Heart left ventricle (tissue), 16 donors: ENCODE data around the gene TMEM273. TPM values are rescaled to one million over a fixed set of nuclear protein-coding genes. Genes with fewer than 3 reads are reported as not detected.
A peak's percentile ranks its signal among the peaks of the same experiment; 100 is the strongest.

Experiments used
- ATAC-seq, 4 donors: fragments of 200-7000 bp; cut with Tn5 transposase; one replicate each; pipeline ENCODE4 v1.9.1; 2020 to 2022; ENCODE audit warnings: moderate library complexity in 4 of 4, mild to moderate bottlenecking in 3 of 4, moderate number of reproducible peaks in 1 of 4
- DNase-seq, 5 donors: peaks; one replicate each; pipeline ENCODE4 v3.0.0-alpha.2; 2020
- H3K27ac ChIP-seq, 12 donors: fragments of 200-600 bp; sonication (generic) in 4 of 12; one replicate each; pipeline versions ENCODE4 v1.5.0 to v1.8.0; 2016 to 2022; ENCODE audit warnings: mild to moderate bottlenecking in 2 of 12
- H3K27me3 ChIP-seq, 9 donors: fragments of 200-600 bp; sonication (generic) in 2 of 9; one replicate each; pipeline versions ENCODE4 v1.5.1 to v1.8.0; 2016 to 2022; ENCODE audit warnings: mild to moderate bottlenecking in 3 of 9
- H3K36me3 ChIP-seq, 9 donors: fragments of 200-600 bp; sonication (generic) in 2 of 9; one replicate each; pipeline versions ENCODE4 v1.5.0 to v1.8.0; 2018 to 2022; ENCODE audit warnings: mild to moderate bottlenecking in 2 of 9
- H3K4me1 ChIP-seq, 12 donors: fragments of 200-600 bp; sonication (generic) in 4 of 12; one replicate each; pipeline versions ENCODE4 v1.5.0 to v1.8.0; 2016 to 2022; ENCODE audit warnings: mild to moderate bottlenecking in 3 of 12
- H3K4me3 ChIP-seq, 12 donors: fragments of 200-600 bp; sonication (generic) in 4 of 12; one replicate each; pipeline versions ENCODE4 v1.5.0 to v1.8.0; 2017 to 2022; ENCODE audit warnings: mild to moderate bottlenecking in 9 of 12, moderate library complexity in 4 of 12
- H3K9me3 ChIP-seq, 12 donors: fragments of 200-600 bp; sonication (generic) in 4 of 12; one replicate each; pipeline versions ENCODE4 v1.5.0 to v1.8.0; 2016 to 2022; ENCODE audit warnings: mild to moderate bottlenecking in 1 of 12
- CTCF ChIP-seq, 12 donors: fragments of 200-600 bp; sonication (generic) in 4 of 12; IDR thresholded peaks; one replicate each; pipeline versions ENCODE4 v1.5.0 to v1.8.0; 2018 to 2022; ENCODE audit warnings: antibody characterized with exemption in 12 of 12, mild to moderate bottlenecking in 5 of 12
- POLR2A ChIP-seq, 2 donors: fragments of 450-650 bp; IDR thresholded peaks; one replicate each; pipeline ENCODE4 v1.6.1; 2017; ENCODE audit warnings: antibody characterized with exemption in 2 of 2, mild to moderate bottlenecking in 2 of 2, moderate library complexity in 2 of 2
- WGBS, 4 donors: extraction: QIAGEN DNeasy Blood & Tissue Kit in 2 of 4; methylation state at CpG; one replicate each; pipeline versions ENCODE4 v1.1.5 to v1.1.7; 2013 to 2018; 5-methylcytosine and 5-hydroxymethylcytosine counted together
- intact Hi-C, 10 donors: fragments of 100-400 bp; cut with DNase I; formaldehyde crosslinking; loops; one replicate each; pipeline versions ENCODE4 v1.11.1 to v1.14.2; 2022
- polyA plus RNA-seq, 2 donors: library from polyadenylated mRNA; stranded (reverse); fragments of 200-250 nt; gene quantifications; one replicate each; pipeline ENCODE4 v1.2.3, GENCODE V29; 2013
- total RNA-seq, 9 donors: library from RNA; depleted of rRNA in 2 of 9; stranded (reverse); fragments of >200 nt in 2 of 9; fragmentation: NEBNext Ultra II Directional in 3 of 9; extraction: Animal tissue kit (Norgen Biotek cat#: 25700) in 3 of 9; gene quantifications; one replicate each; pipeline versions ENCODE4 v1.1.0 to v1.2.4, GENCODE V29; 2016 to 2023
- donor health status: ischemic (EF 13 %, LVEDD 7.1; RV severe dilation, severe dysfunction).
- donor health status: healthy with polysubstance abuse.
- donor health status: DM: no; HTN: yes; CAD: no.
- donor health status: DM: no; HTN: no; CAD: no.
- donor health status: ischemic (EF 25% LVEDD 6.9; RV normal size, moderate dysfunction).
- donor health status: ischemic (EF 25% LVEDD 5.7; RV mildly dilated, moderate dysfunction).
- donor health status: healthy.
- donor health status: DM: yes; HTN: yes; CAD: no.
- donor health status: ischemic (EF 35%, LVEDD 5.7; RV mildly dilated, moderate dysfunction).
- donor health status: nonischemic (EF 11% LVEDD 7.7; RV severe dilation, severe dysfunction).
- donor health status: DM: yes; HTN: yes; CAD: no.
- donor health status: PGD.
- donor health status: ischemic (EF 29% LVEDD 5.4; RV normal size, mild dysfunction).
- donor health status: nonischemic (EF 23%, LVEDD 6.1; RV moderate dilation, normal function).

The TMEM273 gene
- total and polyA plus RNA-seq, 11 donors: 7.9 to 38.7 (median 16.9) TPM

- ATAC-seq (no peak), DNase-seq (no peak)
- H3K9me3 ChIP-seq: peaks cover 0 to 8% (median 0%) of the 10 kb centered on the region in 12 donors
- no peak overlapping the region for H3K27ac ChIP-seq
- 73 to 87% (median 84%) methylated on average over 4 of the region's 4 CpGs for WGBS, 4 donors
- H3K4me3 ChIP-seq: no peak overlapping the region
- intact Hi-C loops: loop anchor here in 4 of 10 donors (5.0 to 10.0 kb wide), 4 partner anchors 51 to 138 kb away; partner anchors contain the start of gene C10orf71 (in 1 of the 4)
- no peaks in the 10 kb centered on the region for H3K36me3 ChIP-seq
- H3K27me3 ChIP-seq: no peaks in the 10 kb centered on the region
- TF ChIP-seq CTCF (IDR thresholded peaks at IDR 0.05) (no peak), POLR2A (IDR thresholded peaks at IDR 0.05) (no peak)
- H3K4me1 ChIP-seq: peaks cover 0 to 20% (median 2%) of the 10 kb centered on the region in 12 donors
Measured at GRCh38 chr10:49226594-49226993, 38.4 kb upstream of the TMEM273 start.

GRCh38 chr10:49225218-49225876 is 37.2 kb upstream of the TMEM273 start:
- peaks cover 0 to 8% (median 0%) of the 10 kb centered on the region in 12 donors for H3K9me3 ChIP-seq
- TF ChIP-seq CTCF (IDR thresholded peaks at IDR 0.05): no peak
- TF ChIP-seq POLR2A (IDR thresholded peaks at IDR 0.05): no peak
- peak overlapping the region in 7 of 12 donors; percentile 9 to 64 (median 48) for H3K27ac ChIP-seq
- ATAC-seq: peak; percentile 72 to 87 (median 82)
- WGBS, 4 donors: 39 to 56% (median 51%) methylated on average over 11 to 12 of the region's 12 CpGs
- H3K4me3 ChIP-seq: no peak overlapping the region
- H3K4me1 ChIP-seq: peaks cover 0 to 26% (median 2%) of the 10 kb centered on the region in 12 donors
- intact Hi-C loops: loop anchor here in 4 of 10 donors (5.0 to 10.0 kb wide), 4 partner anchors 52 to 139 kb away; partner anchors contain the start of gene C10orf71 (in 1 of the 4)
- H3K36me3 ChIP-seq: no peaks in the 10 kb centered on the region
- peak in 3 of 5 donors; percentile 49 to 70 (median 52) for DNase-seq
- H3K27me3 ChIP-seq: no peaks in the 10 kb centered on the region

GRCh38 chr10:49223205-49223604 is 35.0 kb upstream of the TMEM273 start:
- peaks cover 0 to 8% (median 0%) of the 10 kb centered on the region in 12 donors for H3K9me3 ChIP-seq
- H3K4me3 ChIP-seq: no peak overlapping the region
- no peak for DNase-seq
- intact Hi-C loops: loop anchor here in 1 of 10 donors (10.0 kb wide), 1 partner anchor 142 kb away; no protein-coding TSS in a partner anchor
- H3K4me1 ChIP-seq: peaks cover 0 to 26% (median 2%) of the 10 kb centered on the region in 12 donors
- H3K27ac ChIP-seq: no peak overlapping the region
- no peak for TF ChIP-seq POLR2A (IDR thresholded peaks at IDR 0.05)
- TF ChIP-seq CTCF (IDR thresholded peaks at IDR 0.05): no peak
- no peak for ATAC-seq
- no peaks in the 10 kb centered on the region for H3K36me3 ChIP-seq
- no peaks in the 10 kb centered on the region for H3K27me3 ChIP-seq

- no peak for TF ChIP-seq POLR2A (IDR thresholded peaks at IDR 0.05)
- no peak for TF ChIP-seq CTCF (IDR thresholded peaks at IDR 0.05)
- 96 to 97% (median 97%) methylated on average over 3 of the region's 3 CpGs for WGBS, 4 donors
- no peaks in the 10 kb centered on the region for H3K27me3 ChIP-seq
- ATAC-seq (no peak), DNase-seq (no peak)
- no peaks in the 10 kb centered on the region for H3K36me3 ChIP-seq
- no peak overlapping the region for H3K4me3 ChIP-seq
- no peak overlapping the region for H3K27ac ChIP-seq
- H3K4me1 ChIP-seq: peaks cover 0 to 20% (median 1%) of the 10 kb centered on the region in 12 donors
- intact Hi-C loops: loop anchor here in 1 of 10 donors (10.0 kb wide), 1 partner anchor 143 kb away; no protein-coding TSS in a partner anchor
- H3K9me3 ChIP-seq: peaks cover 0 to 8% (median 0%) of the 10 kb centered on the region in 12 donors
Measured at GRCh38 chr10:49222170-49222569, 34.0 kb upstream of the TMEM273 start.
